22Rv1 (cell line): ENCODE results near the gene PSMA3.

Source experiments
- CTCF ChIP-seq: fragments of 450-650 bp; IDR thresholded peaks from 2 replicates; pipeline ENCODE4 v1.5.1; 2017; ENCODE audit warnings: mild to moderate bottlenecking
- ZFX ChIP-seq: fragments of 450-650 bp; IDR thresholded peaks from 2 replicates; pipeline ENCODE4 v1.6.1; 2017; ENCODE audit warnings: antibody characterized with exemption, borderline replicate concordance

GRCh38 chr14:58285132-58285531, 40.5 kb downstream of the PSMA3 start:
- TF ChIP-seq CTCF (no peak), ZFX (no peak)
